AG08396 (cell line): Measurements from ENCODE around the gene IGSF21.

Source experiments
- DNase-seq: peaks from one replicate; pipeline ENCODE4 v3.0.0; 2012; ENCODE audit warnings: low spot score, mixed read lengths

The IGSF21 gene

DNA sequence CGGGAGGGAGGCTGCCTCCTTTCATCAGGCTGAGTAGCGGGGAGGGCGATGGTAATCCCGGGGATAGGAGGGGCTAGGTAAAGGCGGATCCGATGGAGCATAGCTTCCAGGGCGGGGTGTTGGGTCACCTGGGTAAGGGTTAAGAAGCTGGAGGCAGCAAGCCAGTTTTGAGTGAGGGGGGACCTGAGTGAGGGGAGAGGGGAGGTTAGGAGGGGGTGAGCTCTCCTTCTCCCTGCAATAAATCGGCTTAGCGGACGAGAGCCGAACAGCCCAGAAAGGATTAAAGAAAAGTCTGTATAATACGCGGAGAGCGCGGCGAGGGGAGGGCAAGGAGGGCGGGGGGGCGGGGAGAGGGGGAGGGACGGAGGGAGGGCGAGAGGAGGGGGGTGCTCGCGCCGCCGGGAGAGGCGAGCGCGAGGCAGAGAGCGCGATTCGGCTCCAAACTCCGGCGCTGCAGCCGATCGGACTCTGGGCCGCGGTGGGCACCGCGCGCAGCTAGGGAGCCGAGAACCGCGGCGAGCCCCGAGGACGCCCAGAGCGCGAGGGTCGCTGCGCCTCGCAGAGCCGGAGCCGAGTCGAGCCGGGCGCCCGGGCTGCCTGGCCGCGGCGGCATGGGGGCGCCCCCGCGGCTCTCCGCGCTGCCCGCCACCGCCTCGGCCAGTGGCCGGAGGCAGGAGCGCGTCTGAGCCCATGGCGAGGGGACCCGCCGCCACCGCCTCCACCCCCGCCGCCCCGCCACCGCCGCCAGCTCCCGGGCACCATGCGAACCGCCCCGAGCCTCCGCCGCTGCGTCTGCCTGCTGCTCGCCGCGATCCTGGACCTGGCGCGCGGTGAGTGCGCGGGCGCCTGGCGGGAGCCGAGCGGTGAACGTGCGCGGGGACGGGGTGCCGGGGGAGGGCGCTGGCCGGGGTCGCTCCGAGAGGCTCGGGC is at the start of gene IGSF21:
IGSF21 (plus strand) TSS at position 430 of the 930 bp plus-strand sequence; CDS start at position 761, 331 bp downstream.
- DNase-seq = no peak

DNA sequence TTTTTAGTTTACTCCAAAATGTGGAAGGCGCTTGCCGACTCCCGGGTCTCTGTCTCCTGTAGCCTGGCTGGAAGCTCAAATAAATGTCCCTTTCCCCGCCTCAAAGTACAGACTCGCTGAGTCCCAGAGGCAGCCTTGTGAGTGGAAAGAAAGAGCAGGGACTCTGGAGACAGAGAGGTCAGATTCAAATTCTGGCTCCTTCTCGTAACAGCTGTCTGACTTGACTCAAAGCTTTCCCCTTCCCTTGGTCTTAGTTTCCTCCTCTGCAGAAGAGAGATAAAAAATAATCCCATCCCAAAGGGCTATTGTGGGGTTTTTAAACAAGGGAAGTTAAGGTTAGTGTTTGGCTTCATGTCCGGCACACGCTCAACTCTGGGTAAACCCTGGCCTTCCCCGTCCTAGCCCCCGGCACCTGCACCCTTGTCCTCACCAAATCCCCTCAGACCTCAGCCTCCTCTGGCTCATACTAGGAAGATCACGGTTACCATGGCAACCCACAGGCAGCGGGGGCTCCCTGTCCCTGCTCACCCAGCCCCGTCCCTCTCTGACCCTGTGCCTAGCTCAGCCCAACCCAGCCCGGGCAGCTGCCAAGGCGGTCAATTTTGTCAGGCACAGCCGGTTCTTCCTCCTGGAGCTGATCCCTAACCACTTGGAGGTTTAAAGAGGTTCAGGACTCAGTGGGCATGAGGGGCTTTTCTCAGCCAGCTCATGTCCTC is 49.2 kb upstream of the IGSF21 start:
- no peak for DNase-seq

GRCh38 chr1:18058981-18059605 is 48.5 kb upstream of the IGSF21 start:
- DNase-seq = no peak

GRCh38 chr1:18060366-18060765 is 47.2 kb upstream of the IGSF21 start:
- no peak for DNase-seq

GRCh38 chr1:18062185-18062584 is 45.4 kb upstream of the IGSF21 start:
- DNase-seq = no peak

- no peak for DNase-seq
Measured at GRCh38 chr1:18064534-18064933, 43.1 kb upstream of the IGSF21 start.

DNA sequence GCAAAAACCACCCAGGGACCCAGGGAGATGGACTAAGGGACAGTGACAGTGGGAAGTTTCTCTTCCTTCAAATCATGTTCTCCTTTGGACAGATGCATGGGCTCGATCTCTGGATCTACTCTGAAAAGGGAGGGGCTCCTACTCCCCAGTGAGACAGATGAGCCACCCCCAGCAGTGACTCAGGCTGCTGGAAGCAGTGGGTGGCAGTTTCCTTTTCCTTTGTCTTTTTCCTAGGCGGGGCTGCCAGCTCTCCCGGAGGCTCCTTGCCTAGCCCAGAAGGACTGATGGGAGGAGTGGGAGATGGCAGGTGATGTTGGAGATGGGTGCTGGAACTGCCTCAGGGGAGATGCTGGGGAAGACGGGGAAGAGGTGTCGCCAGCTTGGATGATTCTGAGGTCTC is 41.0 kb upstream of the IGSF21 start:
- DNase-seq = no peak

DNA sequence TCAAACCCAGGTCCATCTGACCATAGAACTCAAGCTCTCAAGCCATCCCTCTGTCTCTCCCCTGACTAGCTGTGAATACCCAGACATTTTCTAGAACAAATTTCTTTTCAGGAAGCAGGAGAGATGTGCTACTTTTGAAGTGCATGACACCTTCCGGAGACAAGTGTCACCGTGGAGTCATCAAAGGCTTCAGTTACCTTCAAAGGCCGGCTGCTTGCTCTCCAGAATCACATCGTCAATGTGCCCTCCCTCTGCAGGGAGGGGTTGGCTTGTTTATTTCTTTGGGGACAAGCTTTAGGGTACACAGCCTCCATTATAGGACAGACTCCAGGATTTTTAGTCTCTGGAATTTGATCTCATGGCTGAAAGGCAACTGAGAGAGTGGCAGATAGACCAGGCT is 37.7 kb upstream of the IGSF21 start:
- no peak for DNase-seq

GRCh38 chr1:18072066-18072465 is 35.5 kb upstream of the IGSF21 start:
- no peak for DNase-seq

- no peak for DNase-seq
Measured at GRCh38 chr1:18073066-18073642, 34.4 kb upstream of the IGSF21 start.

DNA sequence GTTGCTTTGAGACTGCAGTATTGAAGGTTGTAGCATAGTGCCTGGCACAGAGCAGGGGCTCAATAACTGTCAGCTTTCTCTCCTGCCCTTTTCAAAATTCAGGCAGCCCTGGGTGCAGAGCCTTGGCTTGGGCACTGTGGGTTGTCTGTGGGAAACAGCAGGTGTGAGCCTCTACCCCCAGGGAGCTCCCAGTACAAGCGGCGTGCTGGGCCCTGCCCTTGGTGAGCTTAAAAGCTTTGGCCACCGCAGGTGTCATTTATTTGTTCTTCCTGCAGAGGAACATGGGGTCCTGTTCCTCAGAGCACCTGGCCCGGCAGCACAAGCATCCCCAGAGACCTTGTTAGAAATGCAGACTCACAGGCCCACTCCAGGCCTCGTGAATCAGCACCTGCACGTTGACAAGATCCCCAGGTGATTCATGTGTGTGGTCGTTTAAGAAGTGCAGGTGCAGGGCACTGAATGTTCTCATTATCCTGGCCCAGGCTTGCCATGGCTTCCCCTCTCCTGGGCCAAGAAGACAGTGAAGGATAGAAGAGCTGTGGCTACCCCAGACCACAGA is 29.9 kb upstream of the IGSF21 start:
- no peak for DNase-seq

DNA sequence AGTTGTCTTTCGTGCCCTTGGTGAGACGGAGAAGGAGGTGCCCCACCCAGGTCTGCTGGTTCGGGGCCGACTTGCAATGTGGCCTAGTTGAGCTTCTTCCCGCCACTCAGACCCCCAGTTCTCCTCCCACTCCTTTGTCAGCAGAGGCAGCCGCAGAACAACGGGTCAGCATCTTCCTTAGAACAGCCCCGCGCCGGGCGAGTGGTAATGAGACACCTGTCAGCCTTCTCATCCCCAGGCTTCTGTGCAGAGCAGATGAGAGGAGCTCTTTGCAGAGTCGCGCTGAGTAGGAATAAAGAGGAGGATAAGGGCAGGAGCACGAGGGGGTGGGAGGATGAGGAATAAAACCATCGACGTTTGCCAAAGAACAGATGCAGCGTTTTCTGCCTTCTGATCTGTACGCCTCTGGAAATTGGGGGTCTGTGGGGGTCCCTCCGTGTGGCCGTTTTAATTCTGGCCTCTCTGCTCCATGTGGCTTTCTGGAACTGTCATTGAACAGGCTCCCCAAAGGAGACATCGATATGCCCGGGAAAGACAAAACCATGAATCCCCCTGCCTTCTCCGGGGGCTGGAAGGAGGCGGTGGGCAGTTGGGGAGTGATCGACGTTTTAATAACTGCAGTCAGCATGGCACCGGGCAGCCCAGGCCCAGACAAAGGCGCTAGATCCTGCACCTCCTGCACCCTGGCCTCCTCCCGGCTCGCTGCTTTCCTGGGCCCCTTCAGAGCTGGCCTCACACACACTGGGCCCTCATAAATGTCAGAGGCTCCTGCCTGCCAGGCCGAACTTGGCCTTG is 27.5 kb upstream of the IGSF21 start:
- no peak for DNase-seq

- no peak for DNase-seq
Measured at GRCh38 chr1:18085387-18086074, 22.1 kb upstream of the IGSF21 start.

DNA sequence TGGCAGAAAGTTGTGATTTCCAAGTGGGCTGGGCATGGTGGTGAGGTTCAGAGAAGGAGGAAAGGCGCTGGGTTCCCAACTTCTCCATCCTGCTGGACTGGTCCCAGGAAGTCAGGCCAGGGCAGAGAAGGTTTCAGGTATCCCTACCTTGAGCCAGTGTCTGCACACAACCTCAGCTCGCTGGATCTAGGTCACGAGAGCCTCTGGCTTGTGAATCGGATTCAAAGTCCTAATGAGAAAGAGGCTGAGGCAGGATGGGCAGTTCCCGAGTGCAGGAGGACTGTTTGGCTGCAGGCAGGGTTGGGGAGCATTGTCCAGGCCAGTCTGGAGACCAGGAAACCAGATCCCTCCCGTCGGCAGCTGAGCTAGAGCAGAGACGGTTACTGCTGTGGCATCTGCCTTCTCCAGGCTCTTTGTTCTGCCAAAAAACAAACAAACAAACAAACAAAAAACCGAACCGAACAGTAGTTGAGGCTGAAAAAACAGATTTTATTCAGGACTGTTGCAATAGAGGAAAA is 19.5 kb upstream of the IGSF21 start:
- no peak for DNase-seq

GRCh38 chr1:18089488-18089887 is 18.1 kb upstream of the IGSF21 start:
- no peak for DNase-seq

DNA sequence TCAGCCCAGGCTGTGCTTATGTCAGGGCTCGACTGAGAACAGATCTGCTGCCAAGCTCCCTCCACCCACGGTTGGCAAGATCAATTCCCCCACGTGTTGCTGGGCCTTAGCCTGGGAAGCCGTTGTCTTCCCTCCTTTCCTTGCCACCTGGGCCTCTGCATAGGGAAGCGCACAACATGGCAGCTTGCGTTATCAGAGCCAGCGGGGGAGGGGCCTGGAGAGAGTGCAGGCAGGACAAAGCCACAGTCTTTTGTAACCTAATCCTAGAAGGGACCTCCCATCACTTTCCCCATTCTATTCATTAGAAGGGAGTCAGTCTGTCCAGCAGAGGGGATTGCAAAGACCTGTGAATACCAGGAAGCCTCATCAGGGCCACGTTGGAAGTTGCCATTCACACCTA is 17.0 kb upstream of the IGSF21 start:
- no peak for DNase-seq

GRCh38 chr1:18091660-18092446 is 15.7 kb upstream of the IGSF21 start:
- peak; percentile 49 for DNase-seq

- DNase-seq = no peak
Measured at GRCh38 chr1:18093193-18093592, 14.4 kb upstream of the IGSF21 start.

GRCh38 chr1:18093646-18094045 is 14.0 kb upstream of the IGSF21 start:
- no peak for DNase-seq

GRCh38 chr1:18094096-18094495 is 13.5 kb upstream of the IGSF21 start:
- DNase-seq = no peak
